Neural progenitor cell (in vitro differentiated cells): ENCODE measurements around the gene NEDD9. TPM values are rescaled to one million over a fixed set of nuclear protein-coding genes. Genes with fewer than 3 reads are reported as not detected.

Source experiments
- DNase-seq: peaks from one replicate; pipeline ENCODE4 v3.0.0-alpha.2; 2016; ENCODE audit warnings: low spot score
- H2AFZ ChIP-seq: fragments of 200-600 bp; sonication (generic); replicated peaks from 2 replicates; pipeline ENCODE4 v1.6.1; 2016; ENCODE audit warnings: antibody characterized with exemption
- H3F3A ChIP-seq: fragments of 200-600 bp; sonication (generic); 2 replicates; pipeline ENCODE4 v1.6.1; 2016; ENCODE audit warnings: antibody characterized with exemption, low read depth
- H3K27ac ChIP-seq: fragments of 200-600 bp; sonication (generic); 2 replicates; pipeline ENCODE4 v1.5.1; 2016; ENCODE audit warnings: mild to moderate bottlenecking
- H3K27me3 ChIP-seq: fragments of 200-600 bp; sonication (generic); 2 replicates; pipeline ENCODE4 v1.6.1; 2016; ENCODE audit warnings: mild to moderate bottlenecking, moderate library complexity
- H3K36me3 ChIP-seq: fragments of 200-600 bp; sonication (generic); 2 replicates; pipeline ENCODE4 v1.5.1; 2016
- H3K4me1 ChIP-seq: fragments of 200-600 bp; sonication (generic); 2 replicates; pipeline ENCODE4 v1.6.1; 2016; ENCODE audit warnings: mixed run types
- H3K4me2 ChIP-seq: fragments of 200-600 bp; sonication (generic); 2 replicates; pipeline ENCODE4 v1.6.1; 2016
- H3K4me3 ChIP-seq: fragments of 200-600 bp; sonication (generic); 2 replicates; pipeline ENCODE4 v1.5.1; 2016
- H3K79me2 ChIP-seq: fragments of 200-600 bp; sonication (generic); 2 replicates; pipeline ENCODE4 v1.6.1; 2016; ENCODE audit warnings: low read depth
- H3K9ac ChIP-seq: fragments of 200-600 bp; sonication (generic); 2 replicates; pipeline ENCODE4 v1.6.1; 2016
- H3K9me3 ChIP-seq: fragments of 200-600 bp; sonication (generic); 2 replicates; pipeline ENCODE4 v1.5.1; 2016; ENCODE audit warnings: low read depth
- H4K20me1 ChIP-seq: fragments of 200-600 bp; sonication (generic); 2 replicates; pipeline ENCODE4 v1.6.1; 2016; ENCODE audit warnings: low read depth
- H3K27ac Mint-ChIP-seq: 3 replicates; pipeline ENCODE4 v1.8.0; 2021; ENCODE audit warnings: mixed read lengths
- H3K27me3 Mint-ChIP-seq: 2 replicates; pipeline ENCODE4 v1.8.0; 2022; ENCODE audit warnings: low read depth, mild to moderate bottlenecking, inconsistent platforms, moderate library complexity, mixed read lengths; ENCODE audit not compliant: insufficient read depth
- H3K36me3 Mint-ChIP-seq: 3 replicates; pipeline ENCODE4 v1.8.0; 2021; ENCODE audit warnings: mixed read lengths
- H3K4me1 Mint-ChIP-seq: 3 replicates; pipeline ENCODE4 v1.8.0; 2021; ENCODE audit warnings: mixed read lengths
- H3K4me3 Mint-ChIP-seq: 3 replicates; pipeline ENCODE4 v1.8.0; 2021; ENCODE audit warnings: mild to moderate bottlenecking, moderate library complexity, mixed read lengths
- H3K9me3 Mint-ChIP-seq: 3 replicates; pipeline ENCODE4 v1.8.0; 2020; ENCODE audit warnings: mixed read lengths
- EZH2 ChIP-seq: fragments of 200-600 bp; sonication (generic); IDR thresholded peaks from 2 replicates; pipeline ENCODE4 v1.6.1; 2017; ENCODE audit warnings: antibody characterized with exemption, mild to moderate bottlenecking, moderate library complexity
- EZH2phosphoT487 ChIP-seq: fragments of 200-600 bp; sonication (generic); IDR thresholded peaks from 2 replicates; pipeline ENCODE4 v1.6.1; 2017; ENCODE audit warnings: antibody characterized with exemption
- total RNA-seq: library from RNA; depleted of rRNA; stranded (reverse); fragments of >200 nt; gene quantifications from 2 replicates; pipeline ENCODE4 v1.2.3, GENCODE V29; 2015; ENCODE audit warnings: low replicate concordance
- TF ChIP-seq, protein P1 (sequence below): fragments of 200-600 bp; sonication (generic); IDR thresholded peaks from 2 replicates; pipeline ENCODE4 v1.5.1; 2017; ENCODE audit warnings: antibody characterized with exemption, mild to moderate bottlenecking

NEDD9 gene
- total RNA-seq, 1 donor from 2014 or later = 4.9 TPM

DNA sequence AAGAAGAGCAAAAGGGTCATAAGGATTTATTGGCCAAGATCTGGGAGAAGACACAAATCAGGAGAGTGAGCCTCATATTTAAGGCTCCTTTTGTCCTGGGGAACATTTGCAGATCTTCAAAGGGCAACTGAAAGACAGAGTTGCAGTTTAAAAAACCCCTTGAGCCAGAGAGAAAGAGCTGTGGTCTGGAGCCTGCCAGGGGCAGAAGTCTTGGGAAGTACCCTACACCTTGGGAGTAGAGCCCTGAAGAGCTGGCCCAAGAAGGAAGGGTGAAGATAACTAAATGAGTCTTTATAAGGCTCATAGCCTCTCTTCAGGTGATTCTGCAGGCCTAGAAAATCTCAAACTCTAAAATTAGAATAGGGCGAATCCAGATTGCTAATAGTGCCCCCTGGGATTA lies 81.0 kb downstream of the NEDD9 start:
- no peaks in the 10 kb centered on the region for H3K36me3 Mint-ChIP-seq
- H3K9me3 ChIP-seq = no peaks in the 10 kb centered on the region
- no peaks in the 10 kb centered on the region for H3K79me2 ChIP-seq
- no peak overlapping the region for H3K27ac ChIP-seq
- peaks cover 3% of the 10 kb centered on the region for H3K27me3 Mint-ChIP-seq
- DNase-seq = no peak
- H3K27me3 ChIP-seq = peaks cover 16% of the 10 kb centered on the region
- H3K36me3 ChIP-seq = no peaks in the 10 kb centered on the region
- H3K9ac ChIP-seq = no peak overlapping the region
- peaks cover 10% of the 10 kb centered on the region for H3K9me3 Mint-ChIP-seq
- H3K4me1 Mint-ChIP-seq = peaks cover 24% of the 10 kb centered on the region
- no peak for TF ChIP-seq EZH2phosphoT487
- TF ChIP-seq EZH2 = no peak
- TF ChIP-seq, protein P1, sequence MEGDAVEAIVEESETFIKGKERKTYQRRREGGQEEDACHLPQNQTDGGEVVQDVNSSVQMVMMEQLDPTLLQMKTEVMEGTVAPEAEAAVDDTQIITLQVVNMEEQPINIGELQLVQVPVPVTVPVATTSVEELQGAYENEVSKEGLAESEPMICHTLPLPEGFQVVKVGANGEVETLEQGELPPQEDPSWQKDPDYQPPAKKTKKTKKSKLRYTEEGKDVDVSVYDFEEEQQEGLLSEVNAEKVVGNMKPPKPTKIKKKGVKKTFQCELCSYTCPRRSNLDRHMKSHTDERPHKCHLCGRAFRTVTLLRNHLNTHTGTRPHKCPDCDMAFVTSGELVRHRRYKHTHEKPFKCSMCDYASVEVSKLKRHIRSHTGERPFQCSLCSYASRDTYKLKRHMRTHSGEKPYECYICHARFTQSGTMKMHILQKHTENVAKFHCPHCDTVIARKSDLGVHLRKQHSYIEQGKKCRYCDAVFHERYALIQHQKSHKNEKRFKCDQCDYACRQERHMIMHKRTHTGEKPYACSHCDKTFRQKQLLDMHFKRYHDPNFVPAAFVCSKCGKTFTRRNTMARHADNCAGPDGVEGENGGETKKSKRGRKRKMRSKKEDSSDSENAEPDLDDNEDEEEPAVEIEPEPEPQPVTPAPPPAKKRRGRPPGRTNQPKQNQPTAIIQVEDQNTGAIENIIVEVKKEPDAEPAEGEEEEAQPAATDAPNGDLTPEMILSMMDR = no peak
- H2AFZ ChIP-seq = no peak overlapping the region
- H3F3A ChIP-seq = peaks cover 3% of the 10 kb centered on the region
- H3K4me2 ChIP-seq = no peak overlapping the region
- no peak overlapping the region for H3K4me3 ChIP-seq
- H3K4me3 Mint-ChIP-seq = no peak overlapping the region
- peaks cover 27% of the 10 kb centered on the region for H3K4me1 ChIP-seq
- no peak overlapping the region for H3K27ac Mint-ChIP-seq
- H4K20me1 ChIP-seq = no peaks in the 10 kb centered on the region

- H3K27me3 ChIP-seq = peaks cover 11% of the 10 kb centered on the region
- no peak for DNase-seq
- no peak for TF ChIP-seq EZH2phosphoT487
- TF ChIP-seq, protein P1 = no peak
- no peak for TF ChIP-seq EZH2
- no peak overlapping the region for H3K4me2 ChIP-seq
- H3K36me3 ChIP-seq = no peaks in the 10 kb centered on the region
- peaks cover 3% of the 10 kb centered on the region for H3F3A ChIP-seq
- peaks cover 3% of the 10 kb centered on the region for H3K27me3 Mint-ChIP-seq
- H3K4me3 Mint-ChIP-seq = no peak overlapping the region
- no peak overlapping the region for H3K9ac ChIP-seq
- no peak overlapping the region for H3K27ac ChIP-seq
- H3K4me3 ChIP-seq = no peak overlapping the region
- peaks cover 27% of the 10 kb centered on the region for H3K4me1 ChIP-seq
- H3K9me3 Mint-ChIP-seq = peaks cover 6% of the 10 kb centered on the region
- no peak overlapping the region for H2AFZ ChIP-seq
- no peaks in the 10 kb centered on the region for H4K20me1 ChIP-seq
- H3K4me1 Mint-ChIP-seq = peaks cover 24% of the 10 kb centered on the region
- H3K36me3 Mint-ChIP-seq = no peaks in the 10 kb centered on the region
- H3K9me3 ChIP-seq = no peaks in the 10 kb centered on the region
- no peak overlapping the region for H3K27ac Mint-ChIP-seq
- H3K79me2 ChIP-seq = no peaks in the 10 kb centered on the region
Observed at GRCh38 chr6:11149551-11149950, 82.9 kb downstream of the NEDD9 start.

DNA sequence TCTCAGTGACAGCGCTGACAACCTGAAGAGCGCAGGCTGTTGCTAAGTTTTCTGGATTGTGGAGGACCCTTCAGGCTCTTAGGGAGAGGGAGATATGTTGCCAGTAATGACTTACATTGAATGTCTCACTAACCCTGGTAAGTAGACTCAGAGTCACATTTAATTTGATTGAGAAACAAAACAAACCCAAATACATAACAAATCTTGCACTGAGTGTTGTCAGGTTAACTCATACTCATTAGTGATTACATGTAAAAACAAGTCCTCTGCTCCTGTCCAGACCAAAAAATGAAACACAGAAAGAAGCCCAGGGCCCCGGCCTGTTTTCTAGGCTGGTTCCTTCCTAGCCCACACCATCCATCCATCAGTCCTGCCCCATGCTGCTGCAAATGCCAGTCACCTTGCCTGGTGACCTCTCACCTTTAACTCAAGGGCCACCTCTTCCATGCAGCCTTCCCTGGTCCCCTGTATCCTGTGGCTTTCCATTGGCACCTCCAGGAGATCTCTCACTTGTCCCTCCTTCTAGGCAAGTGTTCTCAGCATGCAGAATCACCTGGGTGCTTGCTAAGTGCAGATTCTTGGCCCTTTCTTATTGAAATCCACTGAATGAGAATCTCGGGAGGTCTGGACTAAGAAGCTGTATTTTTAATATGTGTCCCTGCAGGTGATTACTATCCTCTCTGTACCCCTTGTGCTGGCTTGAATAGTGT lies 86.2 kb downstream of the NEDD9 start:
- Mint-ChIP-seq H3K4me1 (peaks cover 7% of the 10 kb centered on the region), H3K36me3 (no peaks in the 10 kb centered on the region), H3K9me3 (peaks cover 2% of the 10 kb centered on the region), H3K27ac (no peak overlapping the region), H3K4me3 (no peak overlapping the region), H3K27me3 (no peaks in the 10 kb centered on the region)
- no peak overlapping the region for H3K27ac ChIP-seq
- DNase-seq = no peak
- H4K20me1 ChIP-seq = no peaks in the 10 kb centered on the region
- H3F3A ChIP-seq = peaks cover under 1% of the 10 kb centered on the region
- H3K9me3 ChIP-seq = no peaks in the 10 kb centered on the region
- no peak overlapping the region for H3K4me2 ChIP-seq
- H3K36me3 ChIP-seq = no peaks in the 10 kb centered on the region
- peaks cover under 1% of the 10 kb centered on the region for H3K4me1 ChIP-seq
- H3K27me3 ChIP-seq = no peaks in the 10 kb centered on the region
- H2AFZ ChIP-seq = no peak overlapping the region
- no peak overlapping the region for H3K4me3 ChIP-seq
- H3K9ac ChIP-seq = no peak overlapping the region
- no peaks in the 10 kb centered on the region for H3K79me2 ChIP-seq
- TF ChIP-seq, protein P1 = no peak
- TF ChIP-seq EZH2 (no peak), EZH2phosphoT487 (no peak)
